Stimulated activated CD8-positive, alpha-beta memory T cell treated with anti-CD3 and anti-CD28 coated beads, Interleukin-2, amount 100 ng/mL, for 48 hours (primary cell): ENCODE measurements around the gene MYZAP.
"Not testable (repeated sequence)": the region's sequence is repeated elsewhere in the genome, so short reads cannot be mapped to it uniquely, and the experiment has no call there.

ENCODE experiments used
- DNase-seq, 2 donors: peaks; one replicate each; pipeline ENCODE4 v3.0.0-alpha.2; 2020; ENCODE audit warnings: low read depth in 2 of 2

The MYZAP gene

GRCh38 chr15:57592836-57593420, 1.2 kb downstream of the MYZAP start:
- no peak for DNase-seq

- DNase-seq, result no peak
Observed at GRCh38 chr15:57594479-57594878, 2.8 kb downstream of the MYZAP start.

- DNase-seq, result no peak
Observed at GRCh38 chr15:57595011-57595866, 3.5 kb downstream of the MYZAP start.

- no peak for DNase-seq
Observed at GRCh38 chr15:57596301-57596855, 4.7 kb downstream of the MYZAP start.

GRCh38 chr15:57596978-57597377, 5.3 kb downstream of the MYZAP start:
- DNase-seq, result no peak

GRCh38 chr15:57597431-57597830, 5.7 kb downstream of the MYZAP start:
- DNase-seq, result no peak

GRCh38 chr15:57598346-57598745, 6.6 kb downstream of the MYZAP start:
- no peak for DNase-seq

- no peak for DNase-seq
Observed at GRCh38 chr15:57599296-57599810, 7.6 kb downstream of the MYZAP start.

GRCh38 chr15:57600197-57600596, 8.5 kb downstream of the MYZAP start:
- no peak for DNase-seq

GRCh38 chr15:57604507-57604906, 12.8 kb downstream of the MYZAP start:
- no peak for DNase-seq

GRCh38 chr15:57605491-57605890, 13.8 kb downstream of the MYZAP start:
- no peak for DNase-seq

- DNase-seq, result no peak
Observed at GRCh38 chr15:57606048-57606447, 14.3 kb downstream of the MYZAP start.

- no peak for DNase-seq
Observed at GRCh38 chr15:57606816-57607215, 15.1 kb downstream of the MYZAP start.

- no peak for DNase-seq
Observed at GRCh38 chr15:57607570-57608000, 15.9 kb downstream of the MYZAP start.

- no peak for DNase-seq
Observed at GRCh38 chr15:57609805-57610529, 18.3 kb downstream of the MYZAP start.

GRCh38 chr15:57611123-57611522, 19.4 kb downstream of the MYZAP start:
- DNase-seq, result no peak

GRCh38 chr15:57611938-57612337, 20.2 kb downstream of the MYZAP start:
- no peak for DNase-seq

GRCh38 chr15:57614241-57614640, 22.5 kb downstream of the MYZAP start:
- DNase-seq, result no peak

- DNase-seq, result not testable (repeated sequence)
Observed at GRCh38 chr15:57615951-57616496, 24.3 kb downstream of the MYZAP start.

- no peak for DNase-seq
Observed at GRCh38 chr15:57618325-57618724, 26.6 kb downstream of the MYZAP start.

- DNase-seq, result no peak
Observed at GRCh38 chr15:57619746-57620145, 28.0 kb downstream of the MYZAP start.

- no peak for DNase-seq
Observed at GRCh38 chr15:57624730-57625129, 33.0 kb downstream of the MYZAP start.
